Fibroblast of skin of right biceps (primary cell): ENCODE results near the gene NSUN6.
A peak's percentile ranks its signal among the peaks of the same experiment; 100 is the strongest.

Experiments
- DNase-seq: peaks from one replicate; pipeline ENCODE4 v3.0.0-alpha.2; 2013

Gene NSUN6, protein sequence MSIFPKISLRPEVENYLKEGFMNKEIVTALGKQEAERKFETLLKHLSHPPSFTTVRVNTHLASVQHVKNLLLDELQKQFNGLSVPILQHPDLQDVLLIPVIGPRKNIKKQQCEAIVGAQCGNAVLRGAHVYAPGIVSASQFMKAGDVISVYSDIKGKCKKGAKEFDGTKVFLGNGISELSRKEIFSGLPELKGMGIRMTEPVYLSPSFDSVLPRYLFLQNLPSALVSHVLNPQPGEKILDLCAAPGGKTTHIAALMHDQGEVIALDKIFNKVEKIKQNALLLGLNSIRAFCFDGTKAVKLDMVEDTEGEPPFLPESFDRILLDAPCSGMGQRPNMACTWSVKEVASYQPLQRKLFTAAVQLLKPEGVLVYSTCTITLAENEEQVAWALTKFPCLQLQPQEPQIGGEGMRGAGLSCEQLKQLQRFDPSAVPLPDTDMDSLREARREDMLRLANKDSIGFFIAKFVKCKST

DNA sequence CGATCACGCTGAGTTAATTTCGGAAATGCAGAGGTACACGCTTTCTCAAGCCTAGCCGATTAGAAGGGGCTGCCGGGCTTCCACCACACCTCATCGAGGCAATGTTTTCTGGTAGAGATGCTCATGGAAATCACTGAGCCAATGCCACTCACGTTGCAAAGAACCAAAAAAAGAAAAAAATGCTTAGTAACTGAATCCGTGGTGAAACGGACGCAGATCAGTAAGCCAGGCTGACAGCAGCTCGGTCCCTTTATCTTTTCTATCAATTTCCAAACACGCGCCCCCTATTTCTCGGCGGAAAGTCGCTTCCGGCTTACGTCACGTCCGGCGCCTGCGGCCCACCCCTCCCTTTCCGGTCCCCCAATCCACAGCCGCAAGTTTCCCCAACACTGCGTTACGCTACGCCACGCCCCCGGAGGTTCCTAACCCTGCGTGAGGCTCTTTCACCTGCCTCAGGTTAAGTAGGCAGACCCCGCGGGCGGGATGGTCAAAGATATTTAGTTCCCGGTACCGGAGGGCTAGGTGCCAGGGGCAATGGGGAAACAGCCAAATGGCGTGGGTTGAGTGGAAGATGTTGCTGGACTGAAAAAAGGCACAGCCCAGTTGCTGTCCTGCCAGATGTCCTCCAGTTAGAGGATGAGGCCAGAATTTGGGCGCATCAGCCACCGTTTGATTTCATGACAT, at the start of gene NSUN6:
Gene NSUN6, minus strand, starts transcription at position 264 of the 684 bp plus-strand sequence. CDS start 384 bp downstream, outside the sequence.
- peak; percentile 86 for DNase-seq

DNA sequence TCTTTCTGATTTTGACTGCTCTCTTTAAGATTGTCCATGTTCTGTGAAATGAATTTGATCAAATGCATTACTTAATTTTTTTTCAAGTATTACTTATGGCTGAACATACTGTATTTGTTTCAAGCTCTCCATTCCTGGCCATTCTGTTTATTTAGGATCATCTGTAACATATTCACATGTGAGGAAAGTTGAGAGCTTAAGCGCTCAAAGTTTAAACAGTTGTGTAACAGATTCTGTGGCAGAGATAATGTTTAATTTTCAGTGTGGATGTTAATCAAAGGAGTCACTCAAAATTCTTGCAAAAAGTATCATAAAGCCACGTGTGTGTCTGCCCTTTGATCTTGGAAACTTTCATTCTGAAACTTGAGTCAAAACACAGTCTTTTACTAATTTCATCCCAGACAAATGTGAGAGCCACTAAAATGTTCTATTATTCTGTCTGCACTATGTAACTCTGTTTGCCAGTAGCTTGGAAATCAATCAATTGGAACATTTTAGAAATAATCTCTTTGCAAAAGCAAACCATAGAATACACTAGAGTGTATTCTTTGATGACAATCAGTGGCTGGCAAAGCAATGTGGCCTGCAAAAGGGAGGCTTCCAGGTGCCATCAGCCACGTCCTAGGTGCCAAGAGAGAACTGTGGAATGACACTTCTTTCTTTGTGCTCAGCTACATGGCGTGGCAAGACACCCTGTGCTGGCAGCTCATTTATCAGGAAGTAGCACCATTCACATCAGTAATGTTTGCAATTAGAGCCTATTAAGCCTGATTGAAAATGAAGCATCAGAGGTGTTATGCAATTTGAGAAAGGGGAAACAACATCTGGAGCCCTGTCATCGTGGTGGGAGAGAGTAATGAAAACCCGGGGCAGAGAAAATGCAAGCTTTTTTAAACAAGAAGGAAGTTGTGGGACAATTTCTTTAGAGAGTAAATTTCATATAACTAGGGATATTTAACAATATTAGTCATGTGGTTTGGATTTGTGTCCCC, 48.8 kb upstream of the NSUN6 start:
- DNase-seq = no peak

DNA sequence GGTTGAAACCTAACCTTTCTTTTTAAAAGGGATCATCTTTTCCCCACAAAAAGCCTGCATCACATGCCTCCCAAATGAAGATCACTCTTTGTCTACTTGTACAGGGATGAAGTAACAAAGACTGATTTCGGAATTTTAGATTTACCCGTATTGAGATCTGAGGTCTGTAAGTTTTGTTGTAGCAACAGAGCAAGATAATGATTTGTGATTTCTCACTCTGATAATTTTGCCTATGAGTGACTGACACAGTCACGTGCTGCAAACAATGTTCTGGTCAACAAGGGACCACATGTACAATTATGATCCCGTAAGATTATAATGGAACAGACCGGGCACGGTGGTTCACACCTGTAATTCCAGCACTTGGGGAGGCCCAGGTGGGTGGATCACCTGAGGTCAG, 39.2 kb upstream of the NSUN6 start:
- no peak for DNase-seq

DNA sequence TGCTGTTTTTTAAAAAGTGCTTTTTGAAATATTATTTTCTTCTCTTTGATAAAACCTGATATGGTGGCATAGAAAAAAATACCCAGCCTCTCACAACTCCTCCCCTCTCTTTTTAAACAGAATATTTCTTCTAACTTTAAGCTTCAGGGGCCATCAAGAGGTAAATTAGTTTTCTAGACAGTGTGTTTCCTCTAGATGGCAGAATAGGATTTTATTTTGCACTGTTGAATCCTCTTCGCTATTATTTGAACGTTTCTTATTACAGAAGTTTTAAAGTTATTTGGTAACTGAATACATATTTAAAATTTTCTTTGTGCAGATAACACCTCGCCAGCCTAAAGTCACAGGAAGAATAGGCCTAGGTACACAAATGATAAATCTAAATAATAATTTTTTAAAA, 38.1 kb upstream of the NSUN6 start:
- DNase-seq = peak; percentile 31

DNA sequence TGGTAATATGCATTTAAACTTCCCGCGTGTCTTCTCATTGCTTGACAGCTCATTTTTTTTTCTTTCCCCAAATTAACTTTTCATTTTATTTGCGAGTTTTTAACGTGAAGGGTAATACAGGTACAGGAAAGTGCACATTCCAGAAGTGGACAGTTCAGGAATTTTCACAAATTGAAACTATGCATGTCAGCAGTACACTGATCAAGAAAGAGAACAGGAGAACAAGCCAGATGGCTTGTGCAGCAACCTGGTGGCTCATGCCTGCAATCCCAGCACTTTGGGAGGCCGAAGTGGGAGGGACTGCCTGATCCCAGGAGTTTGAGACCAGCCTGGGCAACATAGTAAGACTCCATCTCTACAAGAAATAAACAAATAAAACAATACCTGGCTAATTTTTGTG, 36.3 kb upstream of the NSUN6 start:
- DNase-seq = no peak

DNA sequence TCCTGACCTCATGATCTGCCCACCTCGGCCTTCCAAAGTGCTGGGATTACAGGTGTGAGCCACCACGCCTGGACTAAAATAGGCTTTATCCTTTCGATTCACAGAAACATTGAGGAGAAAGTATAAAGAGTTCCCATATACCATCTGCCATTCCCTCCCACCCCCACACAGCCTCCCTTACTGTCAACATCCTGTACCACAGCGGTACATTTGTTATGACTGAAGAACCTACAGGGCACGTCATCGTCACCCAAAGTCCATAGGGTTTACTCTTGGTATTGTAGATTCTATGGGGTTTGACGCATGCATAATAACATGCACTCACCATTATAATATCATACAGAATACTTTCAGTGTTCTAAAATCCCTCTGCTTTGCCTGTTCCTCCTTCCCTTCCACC, 35.8 kb upstream of the NSUN6 start:
- DNase-seq = no peak

DNA sequence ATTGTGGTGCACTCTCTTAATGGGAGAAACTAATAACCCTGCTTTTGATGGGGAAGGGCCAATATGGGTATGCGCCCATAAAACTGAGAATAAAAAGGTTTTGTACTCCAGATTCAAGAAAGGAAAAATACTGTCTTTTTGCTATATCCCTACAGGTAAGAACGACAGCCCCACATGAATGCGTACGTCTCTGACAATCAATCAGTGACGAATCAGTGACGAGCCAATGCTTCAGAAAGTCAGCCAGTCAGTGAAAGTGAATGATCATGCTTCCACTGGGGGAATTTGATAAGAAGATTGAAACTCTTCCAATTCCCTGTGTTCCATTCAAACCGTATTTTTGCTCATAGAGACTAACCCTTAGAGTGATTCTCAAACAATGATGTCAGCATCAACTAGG, 34.2 kb upstream of the NSUN6 start:
- no peak for DNase-seq

DNA sequence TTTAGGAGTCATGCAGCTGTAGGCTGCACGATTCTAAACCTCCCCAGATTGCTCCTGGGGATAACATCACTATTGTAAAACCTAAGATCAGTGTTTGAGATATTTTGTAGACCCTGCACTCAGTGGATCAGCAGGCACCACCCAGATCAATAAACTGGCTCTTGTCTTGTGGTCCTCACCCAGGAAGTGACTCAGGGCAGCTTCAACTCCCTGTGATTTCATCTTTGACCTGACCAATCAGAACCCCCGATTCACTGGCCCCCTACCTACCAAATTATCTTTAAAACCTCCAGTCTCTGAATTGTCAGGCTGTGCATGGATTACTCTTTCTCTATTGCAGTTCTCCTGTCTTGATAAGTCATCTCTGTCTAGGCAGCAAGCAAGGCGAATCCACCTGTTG, 33.6 kb upstream of the NSUN6 start:
- DNase-seq = no peak

DNA sequence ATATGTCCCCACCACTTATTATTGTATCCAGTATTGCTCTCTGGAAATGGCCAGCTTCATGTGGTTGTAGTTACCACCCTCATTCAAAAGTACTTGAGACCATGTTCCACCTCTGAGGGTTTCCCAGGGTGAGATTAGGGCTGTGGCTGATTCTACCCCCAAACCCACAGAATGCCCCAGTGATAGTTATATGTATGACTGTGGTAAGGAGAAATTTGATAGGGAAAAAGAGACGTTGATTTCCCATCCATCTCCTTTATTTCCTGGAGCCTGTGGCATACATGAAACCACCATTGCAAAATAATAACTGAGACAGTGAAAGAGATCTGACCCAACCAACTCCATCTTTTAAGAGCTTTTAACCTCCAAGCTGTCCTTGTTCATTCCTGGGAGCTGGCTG, 33.0 kb upstream of the NSUN6 start:
- DNase-seq = peak; percentile 25

DNA sequence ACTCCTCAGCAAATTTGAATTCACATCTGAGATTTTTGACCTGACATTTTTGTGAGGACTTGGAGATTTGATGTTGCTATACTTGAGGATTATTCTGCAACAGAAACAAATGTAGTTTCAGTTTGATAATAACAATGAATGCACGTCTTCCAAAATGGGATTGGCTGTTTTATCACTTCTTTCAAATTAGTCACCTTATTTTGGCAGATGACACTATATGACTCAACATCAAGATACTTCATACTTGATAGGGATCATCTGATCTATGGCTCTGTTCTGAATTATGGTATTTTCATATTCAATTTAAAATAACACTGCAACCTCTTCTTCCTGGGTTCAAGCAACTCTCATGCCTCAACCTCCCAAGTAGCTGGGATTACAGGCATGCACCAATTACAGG, 32.0 kb upstream of the NSUN6 start:
- DNase-seq = peak; percentile 82

DNA sequence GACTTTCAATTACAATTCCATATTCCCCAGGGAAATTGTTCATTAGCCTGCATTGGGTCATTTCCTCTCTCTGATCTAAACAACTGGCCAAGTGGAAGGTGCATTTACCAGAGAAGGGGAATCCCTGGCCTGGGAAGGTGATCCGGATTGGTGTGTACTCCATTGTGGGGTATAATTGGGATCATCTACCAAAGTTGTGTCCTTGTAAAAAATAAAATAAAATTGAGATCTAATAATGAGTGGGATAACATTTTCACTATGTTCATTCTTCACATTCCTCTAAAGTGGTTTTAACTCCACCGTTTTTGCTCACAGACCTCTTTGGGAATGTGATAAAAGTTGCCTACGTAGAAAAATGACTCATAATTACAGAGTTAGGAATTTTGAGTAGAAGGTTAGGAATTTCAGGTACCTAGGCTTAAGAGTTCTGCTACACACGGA, 30.6 kb upstream of the NSUN6 start:
- DNase-seq = peak; percentile 82

DNA sequence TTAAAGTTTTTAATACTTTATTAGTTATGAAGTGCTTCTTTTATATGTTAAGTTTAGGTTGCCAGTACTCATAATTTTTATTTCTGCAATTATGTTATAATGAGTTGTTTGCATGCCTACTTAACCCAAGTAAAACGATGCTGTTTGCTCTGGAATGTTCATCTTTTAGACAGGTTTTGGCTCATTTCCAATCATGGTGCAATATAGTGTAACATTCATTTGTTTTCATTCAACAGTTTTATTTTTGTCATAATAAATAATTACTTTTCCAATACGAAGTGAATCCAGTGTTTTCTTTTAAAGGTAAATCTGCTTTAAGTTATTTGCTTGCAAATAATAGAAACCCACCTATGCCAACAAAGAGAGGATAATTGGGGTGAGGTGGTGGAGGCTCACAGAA, 30.0 kb upstream of the NSUN6 start:
- peak; percentile 63 for DNase-seq

DNA sequence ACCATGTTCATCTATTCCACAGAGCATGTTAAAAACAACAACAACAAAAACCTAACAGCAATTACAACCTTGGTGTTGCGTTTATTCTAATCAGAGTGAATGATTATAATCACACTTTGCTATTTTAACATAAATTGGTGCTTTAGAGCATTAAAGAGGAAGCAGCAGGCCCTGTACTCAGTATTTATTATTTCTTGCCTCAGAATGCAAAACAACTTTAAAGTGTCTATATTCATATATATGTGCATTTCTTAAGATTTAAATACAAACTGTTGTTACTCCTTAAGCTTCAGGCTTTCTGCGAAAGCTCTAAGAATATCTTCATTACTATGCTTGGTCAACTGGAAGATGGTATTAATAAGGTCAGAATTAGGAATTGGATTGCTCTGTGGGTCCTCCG, 29.4 kb upstream of the NSUN6 start:
- DNase-seq = no peak

DNA sequence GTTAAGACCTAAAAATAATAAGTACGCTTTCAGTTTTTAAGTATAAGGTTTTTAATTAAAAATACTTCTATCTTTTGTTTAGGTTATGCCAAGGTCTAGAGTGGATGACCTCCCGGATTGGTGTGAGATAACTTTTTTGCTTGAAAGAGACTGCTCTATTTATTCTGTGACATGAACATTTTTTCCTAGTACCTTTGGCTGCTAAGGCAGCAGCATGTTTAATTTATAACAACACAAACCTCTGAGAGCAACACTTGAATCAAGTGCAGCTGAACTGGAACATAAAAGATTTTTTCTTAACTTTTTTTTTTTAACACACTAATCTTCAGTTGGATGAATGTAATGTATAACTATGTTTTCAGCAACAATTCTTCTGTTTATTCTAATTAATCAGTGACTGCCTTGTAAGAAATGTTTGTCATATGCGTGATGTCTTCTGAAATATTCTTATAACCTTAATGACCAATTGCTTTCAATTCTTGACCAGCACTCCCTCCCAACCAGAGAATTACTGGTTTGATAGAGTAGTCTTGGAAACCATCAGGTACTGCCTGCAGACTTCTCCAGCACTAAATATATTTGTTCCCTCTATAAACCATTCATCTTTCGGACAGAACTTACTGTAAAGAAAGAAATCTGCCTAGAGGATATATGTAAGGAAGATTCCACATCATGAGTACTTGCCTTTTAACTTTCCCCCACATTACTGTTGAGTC, 23.9 kb upstream of the NSUN6 start:
- DNase-seq = no peak

DNA sequence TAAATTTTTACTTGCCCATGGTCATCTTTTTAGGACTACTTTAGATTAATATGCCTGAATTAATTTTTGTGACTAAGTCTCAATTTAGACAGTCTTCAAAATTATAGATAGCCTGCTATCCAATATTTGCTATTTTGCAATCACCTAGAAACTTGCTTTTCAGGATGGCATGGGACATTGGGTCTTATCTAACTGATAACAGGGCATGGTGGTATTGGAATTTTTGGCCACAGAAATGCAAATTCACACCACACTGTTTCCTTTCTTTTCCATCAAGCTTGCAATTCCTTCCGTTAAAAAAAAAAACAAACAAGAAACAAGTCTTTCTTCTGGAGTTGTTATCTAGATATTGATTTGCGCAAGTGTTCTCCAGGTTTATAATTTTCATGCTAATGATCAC, 16.6 kb upstream of the NSUN6 start:
- DNase-seq = no peak

DNA sequence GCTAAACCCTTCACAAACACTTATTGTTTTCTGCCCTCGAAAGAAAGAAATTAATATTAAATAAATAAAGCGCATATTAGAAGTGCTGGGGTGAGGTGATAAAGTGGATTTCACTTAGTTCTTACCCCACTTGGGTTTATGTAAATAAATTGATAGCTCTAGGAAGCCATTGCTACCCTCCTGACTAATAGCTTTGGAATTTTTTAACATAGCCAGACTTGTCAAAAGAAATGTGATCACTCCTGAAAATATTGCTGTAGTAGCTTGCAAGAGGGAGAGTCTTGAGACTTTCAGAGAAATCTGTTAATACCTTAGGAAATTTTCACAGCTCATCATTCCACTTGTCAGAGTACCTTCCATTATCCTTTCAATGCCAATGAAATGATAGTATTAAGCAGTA, 15.4 kb upstream of the NSUN6 start:
- peak; percentile 80 for DNase-seq

DNA sequence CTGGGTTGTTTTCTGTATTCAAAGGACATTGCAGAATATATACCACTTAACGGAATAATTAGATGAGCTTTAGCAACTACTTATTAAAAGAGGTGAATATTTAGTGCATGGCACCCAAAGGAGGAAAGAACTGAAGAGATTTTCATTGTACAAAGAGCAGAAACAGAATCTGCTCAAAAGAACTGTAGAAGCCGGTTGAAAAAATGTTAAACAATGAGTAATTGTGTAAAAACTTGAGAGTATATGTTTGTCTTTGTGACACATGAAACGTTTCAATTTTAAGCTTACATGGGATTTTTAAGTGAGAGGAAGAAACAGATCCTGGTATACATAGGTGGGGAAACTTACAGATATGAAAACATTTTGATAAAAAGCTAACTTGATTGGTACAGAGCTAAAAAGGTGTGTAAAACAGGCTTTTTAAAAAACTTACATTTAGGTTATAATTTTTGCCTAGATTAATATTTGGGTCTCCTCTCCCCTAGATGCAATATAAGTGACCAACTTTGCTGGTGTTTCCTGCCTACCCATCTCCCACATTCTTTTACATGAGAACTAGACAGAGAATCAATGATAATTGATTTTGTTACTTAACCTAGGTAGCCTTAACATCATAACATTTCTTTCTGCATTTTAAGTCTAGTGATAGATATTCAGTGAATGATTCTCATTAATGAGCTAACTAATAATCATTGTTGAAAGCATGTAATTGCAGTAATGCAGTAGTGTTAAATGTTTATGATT, 14.6 kb upstream of the NSUN6 start:
- peak; percentile 31 for DNase-seq

DNA sequence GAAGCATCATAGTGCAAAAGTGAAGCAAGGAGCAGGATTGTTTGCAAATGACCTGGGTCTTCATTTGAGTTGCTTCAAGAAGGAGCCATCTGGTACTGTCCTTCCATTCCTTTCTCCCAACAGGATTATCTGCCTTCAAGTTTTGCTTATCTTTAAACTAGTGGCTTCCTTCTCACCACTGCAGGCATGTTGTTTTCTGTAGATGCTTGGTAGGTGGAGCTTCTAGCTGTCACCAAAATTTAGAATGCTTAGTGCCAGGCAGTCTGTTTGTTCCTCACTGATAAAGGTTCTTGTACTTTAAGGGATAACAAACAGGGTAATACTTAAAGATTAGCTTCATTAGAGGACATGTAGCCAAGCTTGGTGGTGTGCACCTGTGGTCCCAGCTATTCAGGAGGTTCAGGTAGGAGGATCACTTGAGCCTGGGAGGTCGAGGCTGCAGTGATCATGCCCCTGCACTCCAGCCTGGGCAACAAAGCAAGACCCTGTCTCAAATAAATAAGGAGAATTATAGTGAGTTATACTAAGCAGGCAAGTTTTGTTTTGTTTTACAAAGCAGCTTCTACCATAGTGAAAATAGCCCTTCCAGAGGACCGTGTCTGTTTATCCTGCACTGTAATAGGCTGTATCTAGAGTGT, 13.6 kb upstream of the NSUN6 start:
- DNase-seq = no peak

DNA sequence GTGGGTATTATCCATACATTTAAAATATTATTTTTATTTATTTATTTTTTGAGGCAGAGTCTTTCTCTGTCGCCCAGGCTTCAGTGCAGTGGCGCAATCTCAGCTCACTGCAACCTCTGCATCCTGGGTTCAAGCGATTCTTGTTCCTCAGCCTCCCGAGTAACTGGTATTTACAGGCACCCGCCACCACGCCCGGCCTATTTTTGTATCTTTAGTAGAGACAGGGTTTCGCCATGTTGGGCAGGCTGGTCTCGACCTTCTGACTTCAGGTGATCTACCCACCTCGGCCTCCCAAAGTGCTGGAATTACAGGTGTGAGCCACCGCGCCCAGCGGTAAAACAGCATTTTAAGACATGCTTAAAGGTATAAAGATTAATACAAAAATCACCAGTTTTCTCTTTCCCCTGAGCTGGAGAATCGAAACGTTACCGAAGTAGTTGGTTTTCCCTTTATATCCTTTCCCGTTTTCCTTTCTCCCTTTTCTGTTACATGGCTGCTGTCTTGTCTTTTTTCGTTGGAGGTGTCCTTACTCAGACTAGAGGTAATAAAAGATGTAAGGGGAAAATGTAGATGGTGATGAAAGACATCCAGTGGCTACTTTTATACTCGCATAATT, 9.5 kb upstream of the NSUN6 start:
- no peak for DNase-seq

DNA sequence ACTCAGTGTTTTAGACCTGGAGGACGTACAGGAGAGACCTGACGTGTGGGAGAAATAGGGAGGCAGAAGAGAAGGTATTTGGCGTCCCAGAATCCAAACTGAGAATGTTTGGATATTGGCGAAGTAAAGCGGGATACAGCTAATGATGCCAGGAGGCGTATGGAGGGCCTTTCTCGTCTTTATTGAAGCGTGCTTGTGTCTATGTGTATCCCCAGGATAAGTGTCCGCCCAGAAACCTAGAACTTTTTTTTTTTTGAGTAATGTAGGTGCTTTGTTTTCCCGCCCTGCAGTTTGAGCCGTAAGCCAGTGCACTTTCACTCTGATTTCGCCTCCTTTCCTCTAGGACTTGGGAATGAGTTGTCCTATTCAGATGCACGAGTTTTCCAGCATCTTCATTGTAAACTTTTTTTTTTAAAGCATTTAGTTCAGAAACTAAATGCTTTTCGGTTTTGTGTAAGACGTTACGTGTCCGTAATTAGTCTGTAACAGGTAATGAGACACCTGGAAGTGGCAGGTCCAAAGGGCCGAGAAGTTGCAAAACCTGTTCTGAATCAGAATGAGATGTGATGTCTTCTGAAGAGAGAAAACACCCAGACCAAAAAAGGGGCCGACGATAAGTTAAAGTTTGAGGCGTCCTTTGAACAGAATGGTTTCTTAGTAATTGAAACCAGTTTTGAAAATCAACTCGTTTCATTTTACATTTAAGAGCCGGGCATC, 8.6 kb upstream of the NSUN6 start:
- DNase-seq = peak; percentile 30
